PC-3 (cell line): ENCODE results near the gene ZSWIM4. TPM values are rescaled to one million over a fixed set of nuclear protein-coding genes. Genes with fewer than 3 reads are reported as not detected.
A peak's percentile ranks its signal among the peaks of the same experiment; 100 is the strongest.

Source experiments
- ATAC-seq: fragments of 200-7000 bp; cut with Tn5 transposase; 2 replicates; pipeline ENCODE4 v1.9.1; 2020; ENCODE audit warnings: mild to moderate bottlenecking, moderate library complexity
- BruUV-seq: library from RNA; stranded (reverse); fragments of 400-500 nt; replicated peaks from 2 replicates; lab custom pipeline; 2021; lab: Mats Ljungman, UMichigan
- CTCF ChIA-PET: fragments of 300-600 bp; sonication (Branson Sonifier 250); formaldehyde crosslinking; loops from one replicate; lab custom pipeline; 2022; ENCODE audit warnings: antibody characterized with exemption; lab: Charles Lee
- POLR2A ChIA-PET: fragments of 300-600 bp; sonication (Branson Sonifier 250); formaldehyde crosslinking; loops from one replicate; lab custom pipeline; 2022; ENCODE audit warnings: antibody characterized with exemption; ENCODE audit not compliant: unreplicated experiment; lab: Charles Lee
- DNase-seq: peaks from one replicate; pipeline ENCODE4 v3.0.0-alpha.2; 2015
- H2AFZ ChIP-seq: fragments of 300-600 bp; sonication (generic); 2 replicates; pipeline ENCODE4 v1.6.0; 2016; ENCODE audit warnings: antibody characterized with exemption, low read length
- H3F3A ChIP-seq: fragments of 300-600 bp; sonication (generic); one replicate; pipeline ENCODE4 v1.6.0; 2017; ENCODE audit warnings: antibody characterized with exemption, low read length, control low read depth, mild to moderate bottlenecking; ENCODE audit not compliant: unreplicated experiment
- H3K27ac ChIP-seq: fragments of 300-600 bp; sonication (generic); 2 replicates; pipeline ENCODE4 v1.5.1; 2016; ENCODE audit warnings: mild to moderate bottlenecking, low read length
- H3K27me3 ChIP-seq: fragments of 300-600 bp; sonication (generic); 2 replicates; pipeline ENCODE4 v1.6.1; 2016; ENCODE audit warnings: low read length, mixed read lengths
- H3K36me3 ChIP-seq: fragments of 300-600 bp; sonication (generic); 2 replicates; pipeline ENCODE4 v1.6.1; 2016; ENCODE audit warnings: low read depth, mixed run types, low read length, mixed read lengths
- H3K4me1 ChIP-seq: fragments of 300-600 bp; sonication (generic); 2 replicates; pipeline ENCODE4 v1.5.1; 2016; ENCODE audit warnings: low read length; ENCODE audit not compliant: insufficient read depth
- H3K4me2 ChIP-seq: fragments of 300-600 bp; sonication (generic); 2 replicates; pipeline ENCODE4 v1.6.0; 2016; ENCODE audit warnings: low read length
- H3K4me3 ChIP-seq: fragments of 300-600 bp; sonication (generic); 2 replicates; pipeline ENCODE4 v1.5.1; 2016; ENCODE audit warnings: mild to moderate bottlenecking, low read length, mixed read lengths
- H3K79me2 ChIP-seq: fragments of 300-600 bp; sonication (generic); 2 replicates; pipeline ENCODE4 v1.6.1; 2017; ENCODE audit warnings: low read length, mixed read lengths
- H3K9ac ChIP-seq: fragments of 300-600 bp; sonication (generic); 2 replicates; pipeline ENCODE4 v1.6.0; 2016; ENCODE audit warnings: mild to moderate bottlenecking, low read length
- H3K9me2 ChIP-seq: fragments of 300-600 bp; sonication (generic); replicated peaks from 2 replicates; pipeline ENCODE4 v1.6.1; 2016; ENCODE audit warnings: mixed run types, low read length, mixed read lengths
- H3K9me3 ChIP-seq: fragments of 300-600 bp; sonication (generic); 2 replicates; pipeline ENCODE4 v1.6.1; 2016; ENCODE audit warnings: low read length, mixed read lengths
- H4K20me1 ChIP-seq: fragments of 300-600 bp; sonication (generic); 2 replicates; pipeline ENCODE4 v1.6.1; 2016; ENCODE audit warnings: low read length, mixed read lengths
- EZH2 ChIP-seq: fragments of 300-600 bp; sonication (generic); IDR thresholded peaks from one replicate; pipeline ENCODE4 v1.6.1; 2017; ENCODE audit warnings: antibody characterized with exemption, mild to moderate bottlenecking, low read length; ENCODE audit not compliant: unreplicated experiment
- EZH2phosphoT487 ChIP-seq: fragments of 300-600 bp; sonication (generic); IDR thresholded peaks from 2 replicates; pipeline ENCODE4 v1.6.1; 2018; ENCODE audit warnings: mild to moderate bottlenecking, antibody characterized with exemption, low read length, borderline replicate concordance
- intact Hi-C: fragments of 100-400 bp; cut with micrococcal nuclease; formaldehyde crosslinking; loops from 2 replicates; pipeline ENCODE4 v1.9.0; 2023
- total RNA-seq: library from RNA; depleted of rRNA; stranded (reverse); fragments of >200 nt; gene quantifications from 2 replicates; pipeline ENCODE4 v1.2.3, GENCODE V29; 2014
- TF ChIP-seq, protein P1 (sequence below): fragments of 300-600 bp; sonication (generic); conservative IDR thresholded peaks from 2 replicates; pipeline ENCODE4 v1.5.1; 2017; ENCODE audit warnings: antibody characterized with exemption, low read depth, mild to moderate bottlenecking, low read length

The ZSWIM4 gene
- total RNA-seq, 1 experiment from 2014 or later: 8.0 TPM

GRCh38 chr19:13765395-13766094, 29.7 kb upstream of the ZSWIM4 start:
- H3F3A ChIP-seq: no peaks in the 10 kb centered on the region

DNA sequence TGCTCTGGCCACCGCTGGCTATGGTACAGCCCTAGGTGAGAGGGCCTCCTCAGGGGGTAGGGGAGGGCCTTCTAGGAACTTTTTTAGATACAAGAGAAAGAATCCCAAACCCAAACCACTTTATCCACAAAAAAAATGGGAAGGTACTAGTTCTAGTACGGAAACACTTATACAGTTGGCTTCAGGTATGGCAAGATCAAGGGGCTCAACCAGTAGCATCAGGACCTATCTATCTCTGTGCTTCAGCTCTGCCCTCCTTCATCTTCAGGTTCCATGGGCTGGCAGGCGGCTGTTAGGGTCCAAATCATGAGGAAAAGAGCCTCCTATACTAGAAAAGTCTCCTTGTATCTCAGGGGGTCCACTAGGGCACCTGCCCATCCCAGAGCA, 29.2 kb upstream of the ZSWIM4 start:
- TF ChIP-seq, protein P1, sequence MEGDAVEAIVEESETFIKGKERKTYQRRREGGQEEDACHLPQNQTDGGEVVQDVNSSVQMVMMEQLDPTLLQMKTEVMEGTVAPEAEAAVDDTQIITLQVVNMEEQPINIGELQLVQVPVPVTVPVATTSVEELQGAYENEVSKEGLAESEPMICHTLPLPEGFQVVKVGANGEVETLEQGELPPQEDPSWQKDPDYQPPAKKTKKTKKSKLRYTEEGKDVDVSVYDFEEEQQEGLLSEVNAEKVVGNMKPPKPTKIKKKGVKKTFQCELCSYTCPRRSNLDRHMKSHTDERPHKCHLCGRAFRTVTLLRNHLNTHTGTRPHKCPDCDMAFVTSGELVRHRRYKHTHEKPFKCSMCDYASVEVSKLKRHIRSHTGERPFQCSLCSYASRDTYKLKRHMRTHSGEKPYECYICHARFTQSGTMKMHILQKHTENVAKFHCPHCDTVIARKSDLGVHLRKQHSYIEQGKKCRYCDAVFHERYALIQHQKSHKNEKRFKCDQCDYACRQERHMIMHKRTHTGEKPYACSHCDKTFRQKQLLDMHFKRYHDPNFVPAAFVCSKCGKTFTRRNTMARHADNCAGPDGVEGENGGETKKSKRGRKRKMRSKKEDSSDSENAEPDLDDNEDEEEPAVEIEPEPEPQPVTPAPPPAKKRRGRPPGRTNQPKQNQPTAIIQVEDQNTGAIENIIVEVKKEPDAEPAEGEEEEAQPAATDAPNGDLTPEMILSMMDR: no peak
- TF ChIP-seq EZH2phosphoT487 (no peak), EZH2 (no peak)
- peaks cover 21% of the 10 kb centered on the region; the same call in 1 of the 2 replicates for H3K36me3 ChIP-seq
- H3K9me2 ChIP-seq: no peaks in the 10 kb centered on the region
- POLR2A ChIA-PET: no interaction called here
- H3K4me3 ChIP-seq: peak overlapping the region; percentile 96; the same call in 1 of the 2 replicates
- peaks cover 10% of the 10 kb centered on the region; the same call in 1 of the 2 replicates for H3K4me1 ChIP-seq
- no peaks in the 10 kb centered on the region for H3F3A ChIP-seq
- H3K27me3 ChIP-seq: no peaks in the 10 kb centered on the region
- H3K79me2 ChIP-seq: peaks cover 43% of the 10 kb centered on the region
- no TSS peak for BruUV-seq
- H2AFZ ChIP-seq: no peak overlapping the region
- no peak overlapping the region for H3K9ac ChIP-seq
- no peaks in the 10 kb centered on the region for H4K20me1 ChIP-seq
- no peak for ATAC-seq
- peak overlapping the region; percentile 88; the same call in 1 of the 2 replicates for H3K4me2 ChIP-seq
- no peak overlapping the region for H3K27ac ChIP-seq
- no peak for DNase-seq
- CTCF ChIA-PET: interaction anchor here (0.5 kb wide), 1 partner anchor 253 kb away, joined by 4 read pairs; no protein-coding TSS in a partner anchor
- H3K9me3 ChIP-seq: no peaks in the 10 kb centered on the region
- intact Hi-C loops: no loop called here

More at GRCh38 chr19:13765395-13766094, 29.7 kb upstream of the ZSWIM4 start:
- Histone ChIP-seq H2AFZ (peak overlapping the region; percentile 56), H3K4me1 (peaks cover 10% of the 10 kb centered on the region; the same call in 1 of the 2 replicates), H3K4me3 (peak overlapping the region; percentile 96), H3K36me3 (peaks cover 21% of the 10 kb centered on the region; the same call in 1 of the 2 replicates), H4K20me1 (no peaks in the 10 kb centered on the region), H3K27ac (no peak overlapping the region), H3K27me3 (no peaks in the 10 kb centered on the region), H3K9ac (peak overlapping the region; percentile 97), H3K9me3 (no peaks in the 10 kb centered on the region), H3K4me2 (peak overlapping the region; percentile 88), H3K79me2 (peaks cover 43% of the 10 kb centered on the region), H3K9me2 (no peaks in the 10 kb centered on the region)
- DNase-seq (peak; percentile 35), ATAC-seq (peak; percentile 16)
- BruUV-seq: TSS peak; percentile 35
- CTCF ChIA-PET: interaction anchor here (0.5 to 1.1 kb wide), 2 partner anchors 96 to 253 kb away, joined by 4 to 5 read pairs; no protein-coding TSS in a partner anchor
- TF ChIP-seq, protein P1: peak; percentile 35; the same call in 1 of the 2 replicates
- TF ChIP-seq EZH2: no peak
- intact Hi-C loops: no loop called here
- POLR2A ChIA-PET: no interaction called here

GRCh38 chr19:13768510-13768909, 26.7 kb upstream of the ZSWIM4 start:
- Histone ChIP-seq H3K4me1 (peaks cover 10% of the 10 kb centered on the region; the same call in 1 of the 2 replicates), H3K4me2 (no peak overlapping the region), H3K9me2 (no peaks in the 10 kb centered on the region), H3K4me3 (no peak overlapping the region), H3K9ac (no peak overlapping the region), H3F3A (no peaks in the 10 kb centered on the region), H3K9me3 (no peaks in the 10 kb centered on the region), H3K27ac (no peak overlapping the region), H2AFZ (no peak overlapping the region), H3K79me2 (peaks cover 31% of the 10 kb centered on the region), H3K36me3 (peaks cover 22% of the 10 kb centered on the region; the same call in 1 of the 2 replicates), H4K20me1 (no peaks in the 10 kb centered on the region), H3K27me3 (no peaks in the 10 kb centered on the region)
- CTCF ChIA-PET: no interaction called here
- POLR2A ChIA-PET: no interaction called here
- DNase-seq (no peak), ATAC-seq (no peak)
- no TSS peak for BruUV-seq
- no peak for TF ChIP-seq EZH2
- no peak for TF ChIP-seq EZH2phosphoT487
- TF ChIP-seq, protein P1: no peak
- intact Hi-C loops: no loop called here
